Fibroblast of mammary gland (primary cell): ENCODE data around the gene CALCR.

ENCODE experiments used
- DNase-seq: peaks from one replicate; pipeline ENCODE4 v3.0.0-alpha.2; 2010; ENCODE audit warnings: low read depth
- H3K4me3 ChIP-seq: 2 replicates; pipeline ENCODE4 v1.5.1; 2011; ENCODE audit warnings: low read depth, mild to moderate bottlenecking, low read length, moderate library complexity; ENCODE audit not compliant: control insufficient read depth
- CTCF ChIP-seq: conservative IDR thresholded peaks from 2 replicates; pipeline ENCODE4 v1.5.1; 2011; ENCODE audit warnings: low read depth, low read length, inconsistent platforms; ENCODE audit not compliant: control insufficient read depth, insufficient read depth

CALCR gene

GRCh38 chr7:93575555-93576399 lies 1.3 kb upstream of the CALCR start:
- no peak for TF ChIP-seq CTCF
- H3K4me3 ChIP-seq = no peak overlapping the region
- DNase-seq = no peak

GRCh38 chr7:93574269-93574645 lies 267 bp downstream of the CALCR start:
- no peak overlapping the region for H3K4me3 ChIP-seq
- no peak for DNase-seq
- no peak for TF ChIP-seq CTCF

GRCh38 chr7:93569189-93569588 lies 5.3 kb downstream of the CALCR start:
- no peak overlapping the region for H3K4me3 ChIP-seq
- DNase-seq = no peak

GRCh38 chr7:93566876-93567275 lies 7.6 kb downstream of the CALCR start:
- DNase-seq = peak; percentile 22
- TF ChIP-seq CTCF = no peak
- no peak overlapping the region for H3K4me3 ChIP-seq

More at GRCh38 chr7:93569189-93569588, 5.3 kb downstream of the CALCR start:
- TF ChIP-seq CTCF = no peak

GRCh38 chr7:93563584-93563983 lies 10.9 kb downstream of the CALCR start:
- no peak overlapping the region for H3K4me3 ChIP-seq
- no peak for TF ChIP-seq CTCF
- no peak for DNase-seq

- DNase-seq = no peak
- TF ChIP-seq CTCF = no peak
- no peak overlapping the region for H3K4me3 ChIP-seq
Measured at GRCh38 chr7:93562936-93563335, 11.6 kb downstream of the CALCR start.

GRCh38 chr7:93562106-93562505 lies 12.4 kb downstream of the CALCR start:
- no peak for DNase-seq
- H3K4me3 ChIP-seq = no peak overlapping the region
- TF ChIP-seq CTCF = no peak
